HEK293 (cell line): ENCODE data around the gene UPK3A.
"Not testable (repeated sequence)": the region's sequence is repeated elsewhere in the genome, so short reads cannot be mapped to it uniquely, and the experiment has no call there.

Source experiments
- CTCF ChIA-PET: fragments of 350-600 bp; formaldehyde crosslinking; extraction: SDS; loops from one replicate; lab custom pipeline; 2021; ENCODE audit warnings: antibody characterized with exemption; lab: Yijun Ruan, JAX
- POLR2A ChIA-PET: fragments of 300-600 bp; formaldehyde crosslinking; extraction: SDS; loops from one replicate; lab custom pipeline; 2020; ENCODE audit warnings: antibody characterized with exemption, inconsistent platforms; lab: Yijun Ruan, JAX
- H3K27ac ChIP-seq: fragments of 200-500 bp; sonication (Bioruptor generic); 2 replicates; pipeline ENCODE4 v1.5.1; 2014; ENCODE audit warnings: low read depth, low read length, control low read depth, inconsistent platforms; ENCODE audit errors: extremely low read depth
- H3K36me3 ChIP-seq, 2 experiments: fragments of 200-500 bp in 1 of 2; sonication (Bioruptor generic) in 1 of 2; 1 replicate in 1 of 2; 2 replicates in 1 of 2; pipeline ENCODE4 v1.5.1; 2014 to 2017; ENCODE audit warnings: inconsistent platforms in 2 of 2, low read length in 2 of 2; ENCODE audit not compliant: control insufficient read depth in 2 of 2, insufficient read depth in 1 of 2
- H3K4me1 ChIP-seq: fragments of 200-500 bp; sonication (Bioruptor generic); 2 replicates; pipeline ENCODE4 v1.5.1; 2014; ENCODE audit warnings: mild to moderate bottlenecking, low read length, inconsistent platforms; ENCODE audit not compliant: control insufficient read depth, insufficient read depth
- H3K4me3 ChIP-seq: 2 replicates; pipeline ENCODE4 v1.5.1; 2011; ENCODE audit warnings: low read depth, mild to moderate bottlenecking, control low read depth, low read length, moderate library complexity
- H3K9me3 ChIP-seq: fragments of 200-500 bp; sonication (Bioruptor generic); 2 replicates; pipeline ENCODE4 v1.5.1; 2014; ENCODE audit warnings: low read depth, low read length, inconsistent platforms; ENCODE audit not compliant: control insufficient read depth, insufficient read depth
- BCL11A ChIP-seq: fragments of 450-650 bp; formaldehyde crosslinking; IDR thresholded peaks from 2 replicates; pipeline ENCODE4 v1.5.1; 2016; ENCODE audit warnings: low read depth, missing biosample characterization, missing genetic modification characterization
- WT1 ChIP-seq: fragments of 450-650 bp; formaldehyde crosslinking; IDR thresholded peaks from 2 replicates; pipeline ENCODE4 v1.5.1; 2016; ENCODE audit warnings: missing biosample characterization, missing genetic modification characterization
- ZNF133 ChIP-seq: fragments of 450-650 bp; formaldehyde crosslinking; IDR thresholded peaks from 2 replicates; pipeline ENCODE4 v1.5.1; 2016; ENCODE audit warnings: missing biosample characterization, missing genetic modification characterization
- ZNF138 ChIP-seq: fragments of 450-650 bp; formaldehyde crosslinking; IDR thresholded peaks from 2 replicates; pipeline ENCODE4 v1.5.1; 2016; ENCODE audit warnings: missing biosample characterization, missing genetic modification characterization, borderline replicate concordance
- ZNF16 ChIP-seq: fragments of 450-650 bp; formaldehyde crosslinking; IDR thresholded peaks from 2 replicates; pipeline ENCODE4 v1.5.1; 2016; ENCODE audit warnings: low read depth, missing biosample characterization, missing genetic modification characterization
- ZNF302 ChIP-seq: fragments of 450-650 bp; formaldehyde crosslinking; IDR thresholded peaks from 2 replicates; pipeline ENCODE4 v1.5.1; 2016; ENCODE audit warnings: missing biosample characterization, missing genetic modification characterization, low read depth
- ZNF335 ChIP-seq: fragments of 450-650 bp; formaldehyde crosslinking; conservative IDR thresholded peaks from 2 replicates; pipeline ENCODE4 v1.5.1; 2016; ENCODE audit warnings: missing biosample characterization, missing genetic modification characterization
- ZNF341 ChIP-seq: fragments of 450-650 bp; formaldehyde crosslinking; IDR thresholded peaks from 2 replicates; pipeline ENCODE4; 2016; ENCODE audit warnings: low read depth, missing biosample characterization, missing genetic modification characterization
- ZNF354C ChIP-seq: fragments of 450-650 bp; formaldehyde crosslinking; IDR thresholded peaks from 2 replicates; pipeline ENCODE4 v1.5.1; 2016; ENCODE audit warnings: missing biosample characterization, missing genetic modification characterization, low read depth, borderline replicate concordance
- ZNF366 ChIP-seq: fragments of 450-650 bp; formaldehyde crosslinking; conservative IDR thresholded peaks from 2 replicates; pipeline ENCODE4 v1.5.1; 2016; ENCODE audit warnings: missing biosample characterization, missing genetic modification characterization
- ZNF571 ChIP-seq: fragments of 450-650 bp; formaldehyde crosslinking; IDR thresholded peaks from 2 replicates; pipeline ENCODE4 v1.5.0; 2017; ENCODE audit warnings: missing biosample characterization, missing genetic modification characterization
- ZNF626 ChIP-seq: fragments of 450-650 bp; sonication (Bioruptor Pico); formaldehyde crosslinking; IDR thresholded peaks from 2 replicates; pipeline ENCODE4 v1.5.1; 2018; ENCODE audit warnings: missing biosample characterization, missing genetic modification characterization, inconsistent platforms
- ZNF660 ChIP-seq: fragments of 450-650 bp; IDR thresholded peaks from 2 replicates; pipeline ENCODE4 v1.5.1; 2018; ENCODE audit warnings: missing biosample characterization, mild to moderate bottlenecking, missing genetic modification characterization
- ZNF707 ChIP-seq: fragments of 450-650 bp; formaldehyde crosslinking; IDR thresholded peaks from 2 replicates; pipeline ENCODE4 v1.5.1; 2016; ENCODE audit warnings: missing biosample characterization, missing genetic modification characterization
- ZNF791 ChIP-seq: fragments of 450-650 bp; formaldehyde crosslinking; IDR thresholded peaks from 2 replicates; pipeline ENCODE4 v1.5.1; 2016; ENCODE audit warnings: missing biosample characterization, missing genetic modification characterization
- ZNF830 ChIP-seq: fragments of 450-650 bp; IDR thresholded peaks from 2 replicates; pipeline ENCODE4 v1.5.0; 2018; ENCODE audit warnings: missing biosample characterization, missing genetic modification characterization, low read depth, mild to moderate bottlenecking, moderate library complexity
- ZNF843 ChIP-seq: fragments of 450-650 bp; formaldehyde crosslinking; IDR thresholded peaks from 2 replicates; pipeline ENCODE4 v1.5.1; 2016; ENCODE audit warnings: missing biosample characterization, missing genetic modification characterization
- ZSCAN30 ChIP-seq: fragments of 450-650 bp; IDR thresholded peaks from 2 replicates; pipeline ENCODE4 v1.5.1; 2018; ENCODE audit warnings: missing biosample characterization, mild to moderate bottlenecking, missing genetic modification characterization, moderate library complexity
- TF ChIP-seq, protein P1 (sequence below): fragments of 450-650 bp; formaldehyde crosslinking; IDR thresholded peaks from 2 replicates; pipeline ENCODE4 v1.5.1; 2016; ENCODE audit warnings: missing biosample characterization, missing genetic modification characterization
- TF ChIP-seq, protein P2 (sequence below): fragments of 450-650 bp; formaldehyde crosslinking; IDR thresholded peaks from 2 replicates; pipeline ENCODE4 v1.5.1; 2016; ENCODE audit warnings: missing biosample characterization, missing genetic modification characterization
- TF ChIP-seq, protein P3 (sequence below): IDR thresholded peaks from 2 replicates; pipeline ENCODE4 v1.6.1; 2011; ENCODE audit warnings: mild to moderate bottlenecking, low read depth, low read length, borderline replicate concordance

The UPK3A gene

DNA sequence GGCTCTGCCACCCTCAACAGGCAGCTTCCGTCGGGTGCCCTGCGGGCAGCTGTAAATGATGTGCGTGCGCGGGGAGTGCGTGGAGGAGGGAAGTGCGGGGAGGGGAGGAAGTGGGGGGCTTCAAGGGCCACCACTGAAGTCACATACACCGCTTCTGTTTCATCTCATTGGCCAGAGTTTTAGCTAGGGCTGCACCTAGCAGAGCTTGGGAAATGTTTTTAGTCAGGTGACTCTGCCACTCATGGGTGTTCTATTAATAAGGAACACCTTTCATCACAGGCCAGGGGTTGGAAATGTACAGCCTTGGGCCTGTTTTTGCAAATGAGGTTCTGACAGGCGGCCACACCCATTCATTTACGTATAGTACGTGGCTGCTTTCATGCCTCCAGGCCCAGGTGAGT lies 39.6 kb downstream of the UPK3A start:
- Histone ChIP-seq H3K36me3 (peaks cover 10 to 68% of the 10 kb centered on the region in 2 experiments; a peak in 2 of 3 replicates), H3K9me3 (no peaks in the 10 kb centered on the region), H3K4me1 (peaks cover 2% of the 10 kb centered on the region), H3K4me3 (no peak overlapping the region), H3K27ac (no peak overlapping the region)
- ChIA-PET POLR2A (no interaction called here), CTCF (no interaction called here)
- no peak for TF ChIP-seq ZNF830 (tag by site-specific recombination)
- no peak for TF ChIP-seq ZNF335 (tag by site-specific recombination)
- no peak for TF ChIP-seq ZNF626 (tag by site-specific recombination)
- no peak for TF ChIP-seq WT1 (tag by site-specific recombination)
- TF ChIP-seq, protein P1, sequence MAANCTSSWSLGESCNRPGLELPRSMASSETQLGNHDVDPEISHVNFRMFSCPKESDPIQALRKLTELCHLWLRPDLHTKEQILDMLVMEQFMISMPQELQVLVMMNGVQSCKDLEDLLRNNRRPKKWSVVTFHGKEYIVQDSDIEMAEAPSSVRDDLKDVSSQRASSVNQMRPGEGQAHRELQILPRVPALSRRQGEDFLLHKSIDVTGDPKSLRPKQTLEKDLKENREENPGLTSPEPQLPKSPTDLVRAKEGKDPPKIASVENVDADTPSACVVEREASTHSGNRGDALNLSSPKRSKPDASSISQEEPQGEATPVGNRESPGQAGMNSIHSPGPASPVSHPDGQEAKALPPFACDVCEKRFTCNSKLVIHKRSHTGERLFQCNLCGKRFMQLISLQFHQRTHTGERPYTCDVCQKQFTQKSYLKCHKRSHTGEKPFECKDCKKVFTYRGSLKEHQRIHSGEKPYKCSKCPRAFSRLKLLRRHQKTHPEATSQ (tag by site-specific recombination) = no peak
- TF ChIP-seq ZNF138 (tag by site-specific recombination) = no peak
- TF ChIP-seq ZNF843 (tag by site-specific recombination) = no peak
- TF ChIP-seq ZNF571 (tag by site-specific recombination) = no peak

DNA sequence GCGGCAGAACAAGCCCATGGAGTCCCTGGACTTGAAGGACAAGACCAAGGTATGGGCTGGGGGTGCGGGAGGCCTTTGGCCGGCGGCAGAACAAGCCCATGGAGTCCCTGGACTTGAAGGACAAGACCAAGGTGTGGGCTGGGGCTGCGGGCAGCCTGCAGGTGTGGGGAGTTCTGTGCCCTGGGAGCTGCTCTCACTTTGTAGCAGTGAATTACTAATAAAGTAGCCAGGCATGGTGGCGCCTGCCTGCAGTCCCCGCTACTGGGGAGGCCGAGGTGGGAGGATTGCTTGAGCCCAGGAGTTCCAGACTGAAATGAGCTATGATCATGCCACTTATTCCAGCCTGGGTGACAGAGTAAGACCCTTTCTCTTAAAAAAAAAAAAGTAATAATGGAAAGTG lies 43.5 kb downstream of the UPK3A start:
- POLR2A ChIA-PET, H3K9me3 ChIP-seq, H3K27ac ChIP-seq, CTCF ChIA-PET, H3K4me3 ChIP-seq, H3K4me1 ChIP-seq: not testable (repeated sequence)
- H3K36me3 ChIP-seq = peaks cover 17 to 90% of the 10 kb centered on the region in 2 experiments

- POLR2A ChIA-PET = no interaction called here
Measured at GRCh38 chr22:45328822-45329529, 44.2 kb downstream of the UPK3A start.

DNA sequence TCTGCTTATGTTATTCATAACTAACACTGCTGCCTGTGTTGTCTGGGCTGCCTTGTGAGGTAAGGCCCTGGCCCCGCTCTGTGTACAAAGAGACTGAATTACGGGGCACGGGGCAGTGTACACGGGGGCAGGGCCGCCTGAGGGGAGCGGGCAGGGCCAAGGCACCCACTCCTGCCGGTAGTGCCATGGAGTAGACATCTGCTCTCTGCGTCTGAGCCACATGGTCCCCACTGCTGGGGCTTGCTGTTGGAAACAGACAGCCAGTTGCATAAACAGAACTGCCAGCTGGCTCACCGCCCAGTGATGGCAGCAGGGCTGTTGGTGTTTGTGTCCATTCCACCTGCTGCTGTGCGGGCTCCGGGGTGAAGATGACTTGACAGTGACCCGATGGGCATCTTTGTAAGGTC lies 44.8 kb downstream of the UPK3A start:
- ChIA-PET CTCF (no interaction called here), POLR2A (no interaction called here)
- Histone ChIP-seq H3K4me3 (no peak overlapping the region), H3K9me3 (no peaks in the 10 kb centered on the region), H3K4me1 (no peaks in the 10 kb centered on the region), H3K36me3 (peaks cover 24 to 88% of the 10 kb centered on the region in 2 experiments), H3K27ac (no peak overlapping the region)
- TF ChIP-seq ZNF341 (tag by site-specific recombination) (0 out of 2 replicates have a peak, but pooled peaks have one; percentile 35), ZNF354C (tag by site-specific recombination) (no peak), ZNF791 (tag by site-specific recombination) (no peak)

More at GRCh38 chr22:45328822-45329529, 44.2 kb downstream of the UPK3A start:
- H3K27ac ChIP-seq = no peak overlapping the region
- H3K4me1 ChIP-seq = no peaks in the 10 kb centered on the region
- H3K4me3 ChIP-seq = no peak overlapping the region
- CTCF ChIA-PET = no interaction called here
- H3K36me3 ChIP-seq = peaks cover 23 to 88% of the 10 kb centered on the region in 2 experiments
- H3K9me3 ChIP-seq = no peaks in the 10 kb centered on the region
- no peak for TF ChIP-seq ZNF16 (tag by site-specific recombination)

DNA sequence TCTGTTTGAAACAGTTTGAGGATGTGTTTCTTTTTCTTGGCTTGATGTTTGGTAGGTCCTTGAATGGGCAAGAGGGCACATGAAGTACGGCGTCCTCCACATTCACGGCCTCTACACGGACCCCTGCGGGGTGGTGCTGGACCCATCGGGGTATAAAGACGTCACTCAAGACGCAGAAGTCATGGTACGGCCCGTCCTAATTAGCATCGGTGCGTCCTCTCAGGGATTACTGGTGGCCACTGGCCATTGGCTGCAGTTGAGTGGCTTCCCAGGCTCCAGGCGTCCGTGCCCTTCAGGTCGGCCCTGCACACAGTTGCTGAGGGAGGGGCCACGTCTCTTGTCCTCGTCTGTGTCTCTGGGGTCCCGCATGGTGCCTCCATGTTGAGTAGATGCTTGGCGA lies 45.8 kb downstream of the UPK3A start:
- H3K36me3 ChIP-seq = peaks cover 29 to 88% of the 10 kb centered on the region in 2 experiments
- no peaks in the 10 kb centered on the region for H3K9me3 ChIP-seq
- CTCF ChIA-PET = interaction anchor here (0.7 kb wide), 1 partner anchor 10 kb away, joined by 3 read pairs; no protein-coding TSS in a partner anchor
- no peak overlapping the region for H3K27ac ChIP-seq
- no peaks in the 10 kb centered on the region for H3K4me1 ChIP-seq
- no peak overlapping the region for H3K4me3 ChIP-seq
- POLR2A ChIA-PET = no interaction called here
- TF ChIP-seq ZSCAN30 (tag by site-specific recombination) (no peak), ZNF660 (tag by site-specific recombination) (no peak), BCL11A (no peak), ZNF302 (tag by site-specific recombination) (no peak), ZNF707 (tag by site-specific recombination) (no peak), ZNF366 (no peak), ZNF133 (no peak)
- TF ChIP-seq, protein P2, sequence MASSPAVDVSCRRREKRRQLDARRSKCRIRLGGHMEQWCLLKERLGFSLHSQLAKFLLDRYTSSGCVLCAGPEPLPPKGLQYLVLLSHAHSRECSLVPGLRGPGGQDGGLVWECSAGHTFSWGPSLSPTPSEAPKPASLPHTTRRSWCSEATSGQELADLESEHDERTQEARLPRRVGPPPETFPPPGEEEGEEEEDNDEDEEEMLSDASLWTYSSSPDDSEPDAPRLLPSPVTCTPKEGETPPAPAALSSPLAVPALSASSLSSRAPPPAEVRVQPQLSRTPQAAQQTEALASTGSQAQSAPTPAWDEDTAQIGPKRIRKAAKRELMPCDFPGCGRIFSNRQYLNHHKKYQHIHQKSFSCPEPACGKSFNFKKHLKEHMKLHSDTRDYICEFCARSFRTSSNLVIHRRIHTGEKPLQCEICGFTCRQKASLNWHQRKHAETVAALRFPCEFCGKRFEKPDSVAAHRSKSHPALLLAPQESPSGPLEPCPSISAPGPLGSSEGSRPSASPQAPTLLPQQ (tag by site-specific recombination) = no peak
- TF ChIP-seq, protein P3, sequence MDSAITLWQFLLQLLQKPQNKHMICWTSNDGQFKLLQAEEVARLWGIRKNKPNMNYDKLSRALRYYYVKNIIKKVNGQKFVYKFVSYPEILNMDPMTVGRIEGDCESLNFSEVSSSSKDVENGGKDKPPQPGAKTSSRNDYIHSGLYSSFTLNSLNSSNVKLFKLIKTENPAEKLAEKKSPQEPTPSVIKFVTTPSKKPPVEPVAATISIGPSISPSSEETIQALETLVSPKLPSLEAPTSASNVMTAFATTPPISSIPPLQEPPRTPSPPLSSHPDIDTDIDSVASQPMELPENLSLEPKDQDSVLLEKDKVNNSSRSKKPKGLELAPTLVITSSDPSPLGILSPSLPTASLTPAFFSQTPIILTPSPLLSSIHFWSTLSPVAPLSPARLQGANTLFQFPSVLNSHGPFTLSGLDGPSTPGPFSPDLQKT = no peak
